NCI-H1092 (cell line): ENCODE measurements around the gene CRACR2B.
A peak's percentile ranks its signal among the peaks of the same experiment; 100 is the strongest.

Experiments
- DNase-seq: peaks from one replicate; lab custom pipeline; 2025; lab: John Stamatoyannopoulos, UW

Gene CRACR2B

DNA sequence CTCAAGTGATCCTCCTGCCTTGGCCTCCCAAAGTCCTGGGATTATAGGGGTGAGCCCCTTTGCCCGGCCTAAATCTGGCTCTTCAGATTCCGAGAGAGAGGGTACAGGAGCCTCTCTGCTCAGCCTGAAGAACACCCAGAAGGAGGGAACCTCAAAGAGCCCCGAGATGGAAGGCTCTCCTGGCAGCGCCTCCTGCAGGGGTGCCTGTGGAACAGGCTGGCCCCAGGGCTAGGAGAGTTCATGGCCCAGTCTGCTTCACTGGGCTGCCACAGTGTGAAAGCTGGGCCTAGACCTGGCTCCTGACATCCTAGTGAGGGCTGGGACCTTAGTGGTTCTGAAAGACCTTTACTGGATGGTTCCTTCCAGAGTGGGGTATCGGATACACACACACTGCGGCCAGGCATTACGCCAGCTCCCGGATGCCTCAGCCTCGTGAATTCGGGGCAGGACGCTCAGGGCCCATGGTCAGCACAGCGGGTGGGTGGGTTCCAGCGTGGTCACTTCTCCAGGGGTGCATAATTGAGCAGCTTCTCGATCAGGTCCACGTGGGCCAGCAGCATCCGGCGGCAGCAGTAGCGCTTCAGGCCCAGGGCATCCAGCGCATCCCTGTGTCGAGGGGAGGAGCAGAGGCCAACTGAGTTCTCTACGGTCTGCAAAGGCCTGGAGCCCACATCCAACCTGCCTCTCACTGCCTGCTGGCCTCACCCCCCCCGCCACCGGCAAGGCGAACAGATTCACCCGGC is 12.3 kb downstream of the CRACR2B start:
- no peak for DNase-seq

DNA sequence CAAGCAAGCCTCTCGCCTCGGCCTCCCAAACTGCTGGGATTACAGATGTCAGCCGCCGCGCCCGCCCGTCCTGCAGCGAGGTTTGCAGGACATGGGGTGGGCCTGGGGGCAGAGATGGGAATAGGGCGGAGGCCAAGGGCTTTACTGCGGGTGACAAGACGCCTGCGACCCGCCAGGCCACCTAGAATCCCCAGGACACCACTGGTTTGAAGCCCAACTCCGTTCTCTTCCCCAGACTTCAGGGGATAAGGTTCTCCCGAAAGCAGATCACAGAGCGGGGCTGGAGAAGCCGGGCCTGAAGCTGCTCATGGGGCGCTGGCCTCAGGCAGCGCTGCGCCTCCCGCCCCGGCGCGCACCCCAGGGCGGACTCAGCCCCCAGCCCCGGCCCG is 14.3 kb downstream of the CRACR2B start:
- DNase-seq = no peak

DNA sequence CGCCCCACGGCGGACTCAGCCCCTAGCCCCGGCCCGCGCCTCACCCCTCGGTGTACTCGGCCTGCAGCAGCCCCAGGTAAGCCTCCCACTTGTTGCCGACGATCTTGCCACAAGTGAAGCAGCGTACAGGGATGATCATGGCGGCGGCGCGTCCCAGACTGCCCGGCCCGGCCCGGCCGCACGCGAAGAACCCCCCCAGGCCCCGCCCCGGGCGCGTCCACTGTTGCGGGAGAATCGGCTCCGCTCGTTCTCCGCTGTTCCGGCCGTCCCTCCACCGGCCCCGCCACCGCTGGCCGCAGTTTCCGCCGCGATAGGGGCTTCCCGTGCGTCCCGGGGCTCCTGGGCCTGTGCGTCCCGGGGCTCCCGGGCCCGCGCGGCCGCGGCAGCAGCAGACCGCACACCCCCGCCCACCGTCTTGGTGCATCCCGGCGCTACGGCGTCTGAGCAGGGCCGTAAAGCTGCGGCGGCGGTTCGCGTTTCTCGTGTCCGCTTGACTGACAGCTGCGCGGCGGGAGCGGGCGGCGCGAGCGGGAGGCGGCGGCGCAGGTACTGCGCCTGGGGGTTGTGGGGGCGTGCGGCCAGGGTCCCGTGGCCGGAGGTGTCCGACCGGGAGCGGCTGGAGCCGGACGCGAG is 14.8 kb downstream of the CRACR2B start, which contains the start of the genes POLR2L and TSPAN4:
Gene POLR2L, minus strand, starts transcription at position 160 of the 633 bp plus-strand sequence. Its CDS starts 21 bp downstream, at position 139.
Gene TSPAN4, plus strand, starts transcription at position 483 of the 633 bp plus-strand sequence. CDS start 7,453 bp downstream, outside the sequence.
- DNase-seq = peak; percentile 82

- DNase-seq = no peak
These were observed 15.5 kb downstream of the CRACR2B start for GRCh38 chr11:843086-843734.

GRCh38 chr11:843818-844692 is 16.3 kb downstream of the CRACR2B start:
- no peak for DNase-seq

- DNase-seq = no peak
These were observed 17.2 kb downstream of the CRACR2B start for GRCh38 chr11:844693-845644.

GRCh38 chr11:845872-846495 is 18.3 kb downstream of the CRACR2B start:
- no peak for DNase-seq

- DNase-seq = no peak
These were observed 18.9 kb downstream of the CRACR2B start for GRCh38 chr11:846496-847098.

DNA sequence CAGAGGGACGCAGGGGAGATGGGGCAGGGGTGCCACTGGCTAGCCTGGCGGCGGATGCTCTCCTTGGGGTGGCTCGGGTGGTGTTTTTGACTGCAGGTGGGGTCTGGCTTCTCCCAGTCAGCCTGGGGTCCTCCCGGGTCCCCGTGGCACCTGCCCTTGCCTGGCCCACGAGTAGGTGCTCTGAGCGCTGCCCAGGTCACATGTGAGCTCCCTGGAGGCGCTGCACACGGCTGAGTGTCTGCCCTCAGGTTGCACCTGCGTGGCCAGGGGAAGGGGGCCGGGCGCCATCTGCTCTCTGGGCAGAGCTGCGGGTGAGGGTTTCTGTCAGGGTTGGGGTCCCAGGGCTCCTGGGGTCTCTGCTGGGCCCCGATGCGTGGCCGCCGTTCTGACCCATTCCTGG is 20.2 kb downstream of the CRACR2B start:
- DNase-seq = no peak

DNA sequence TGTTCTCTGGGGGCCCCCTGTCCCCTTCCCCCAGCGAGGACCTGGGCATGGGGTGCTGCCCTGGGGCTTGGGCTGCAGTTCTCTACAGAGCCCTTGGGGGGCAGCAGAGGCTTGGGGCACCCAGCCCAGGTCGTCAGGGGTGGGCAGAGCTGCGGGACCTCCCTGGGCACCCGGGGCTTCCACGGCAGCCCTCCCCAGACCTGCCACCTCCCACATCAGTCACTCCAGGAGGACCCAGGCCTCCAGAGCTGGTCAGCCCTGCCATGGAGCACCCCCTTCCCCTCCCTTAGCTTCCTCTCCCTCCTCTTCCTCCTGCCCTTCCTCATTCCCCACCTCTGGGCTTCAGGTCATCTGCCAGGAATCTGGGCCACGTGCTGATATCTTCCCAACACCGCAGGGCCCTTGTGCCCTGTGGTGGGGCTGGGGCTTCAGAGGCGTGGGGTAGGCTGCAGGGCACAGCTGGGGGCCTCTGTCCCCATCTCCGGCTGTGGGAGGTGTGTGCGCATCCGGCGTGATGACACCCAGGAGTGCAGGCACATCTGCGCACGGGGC is 20.7 kb downstream of the CRACR2B start:
- peak; percentile 34 for DNase-seq

- DNase-seq = peak; percentile 23
These were observed 21.5 kb downstream of the CRACR2B start for GRCh38 chr11:849104-849824.

- DNase-seq = no peak
These were observed 22.4 kb downstream of the CRACR2B start for GRCh38 chr11:849951-850774.

- no peak for DNase-seq
These were observed 23.4 kb downstream of the CRACR2B start for GRCh38 chr11:850775-851763.

DNA sequence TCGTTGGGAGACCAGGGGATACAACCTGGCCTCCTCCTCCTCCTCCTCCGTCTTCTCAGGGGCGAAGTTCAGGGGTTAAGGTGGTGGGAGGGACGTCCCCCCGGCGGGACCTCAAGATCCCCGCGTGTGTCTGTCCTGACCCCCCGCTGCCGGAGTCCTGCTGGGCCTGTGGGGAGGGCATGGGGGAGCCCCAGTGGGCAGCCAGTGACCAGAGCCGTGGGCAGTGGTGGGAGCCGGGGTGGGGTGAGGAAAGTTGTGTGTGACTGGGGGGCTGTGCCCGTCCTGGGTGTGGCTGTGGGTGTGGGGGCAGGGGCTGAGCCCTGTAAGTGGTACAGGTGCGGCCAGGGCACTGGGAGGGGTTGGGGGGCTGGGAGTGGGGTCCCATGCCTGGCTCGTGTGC is 25.0 kb downstream of the CRACR2B start:
- DNase-seq = no peak

GRCh38 chr11:853682-854448 is 26.1 kb downstream of the CRACR2B start:
- no peak for DNase-seq
